IPS DF 6.9 (cell line): ENCODE data around the gene CACNA1C.

Experiments used
- DNase-seq: peaks from one replicate; pipeline ENCODE4 v3.0.0-alpha.2; 2013; ENCODE audit warnings: low read depth, low spot score
- H3K27ac ChIP-seq: one replicate; pipeline ENCODE4 v1.5.1; 2013; ENCODE audit warnings: low read length, control low read depth
- H3K27me3 ChIP-seq: 2 replicates; pipeline ENCODE4 v1.6.1; 2013; ENCODE audit warnings: mild to moderate bottlenecking, low read length; ENCODE audit not compliant: control insufficient read depth, insufficient read depth
- H3K36me3 ChIP-seq: 2 replicates; pipeline ENCODE4 v1.6.1; 2013; ENCODE audit warnings: low read length; ENCODE audit not compliant: control insufficient read depth, insufficient read depth
- H3K4me1 ChIP-seq: 2 replicates; pipeline ENCODE4 v1.6.1; 2013; ENCODE audit warnings: low read length; ENCODE audit not compliant: control insufficient read depth, insufficient read depth
- H3K4me3 ChIP-seq: 2 replicates; pipeline ENCODE4 v1.5.1; 2013; ENCODE audit warnings: mild to moderate bottlenecking, low read length
- H3K9me3 ChIP-seq: 2 replicates; pipeline ENCODE4 v1.6.1; 2013; ENCODE audit warnings: low read length, inconsistent platforms; ENCODE audit not compliant: control insufficient read depth, insufficient read depth
- WGBS: extraction: QIAGEN DNeasy Blood & Tissue Kit; methylation state at CpG from one replicate; pipeline ENCODE4 v1.1.7; 2013; ENCODE audit warnings: mixed read lengths, missing lambda C conversion rate; ENCODE audit not compliant: insufficient read length, insufficient coverage; 5-methylcytosine and 5-hydroxymethylcytosine counted together

CACNA1C gene

GRCh38 chr12:2493086-2493485 lies 440.3 kb downstream of the CACNA1C start:
- Histone ChIP-seq H3K36me3 (no peaks in the 10 kb centered on the region), H3K27me3 (no peaks in the 10 kb centered on the region), H3K4me3 (no peak overlapping the region), H3K9me3 (no peaks in the 10 kb centered on the region), H3K4me1 (no peaks in the 10 kb centered on the region), H3K27ac (no peak overlapping the region)
- DNase-seq = no peak
- no CpG with 5 or more reads among the region's 16 CpGs for WGBS

GRCh38 chr12:2494486-2495192 lies 441.9 kb downstream of the CACNA1C start:
- Histone ChIP-seq H3K4me1 (no peaks in the 10 kb centered on the region), H3K9me3 (no peaks in the 10 kb centered on the region), H3K27ac (no peak overlapping the region), H3K36me3 (no peaks in the 10 kb centered on the region), H3K4me3 (no peak overlapping the region), H3K27me3 (no peaks in the 10 kb centered on the region)
- no CpG with 5 or more reads among the region's 8 CpGs for WGBS
- DNase-seq = no peak

- WGBS = no CpG with 5 or more reads among the region's 6 CpGs
- Histone ChIP-seq H3K9me3 (no peaks in the 10 kb centered on the region), H3K27ac (no peak overlapping the region), H3K36me3 (no peaks in the 10 kb centered on the region), H3K27me3 (no peaks in the 10 kb centered on the region), H3K4me1 (no peaks in the 10 kb centered on the region), H3K4me3 (no peak overlapping the region)
- no peak for DNase-seq
Observed at GRCh38 chr12:2495417-2496112, 442.8 kb downstream of the CACNA1C start.

GRCh38 chr12:2498964-2499500 lies 446.2 kb downstream of the CACNA1C start:
- no peak for DNase-seq
- no peak overlapping the region for H3K27ac ChIP-seq
- H3K4me1 ChIP-seq = no peaks in the 10 kb centered on the region; the same call in 1 of the 2 replicates
- H3K36me3 ChIP-seq = no peaks in the 10 kb centered on the region
- H3K9me3 ChIP-seq = no peaks in the 10 kb centered on the region
- no peak overlapping the region for H3K4me3 ChIP-seq
- WGBS = no CpG with 5 or more reads among the region's 10 CpGs
- no peaks in the 10 kb centered on the region for H3K27me3 ChIP-seq

GRCh38 chr12:2501464-2502191 lies 448.8 kb downstream of the CACNA1C start:
- no peaks in the 10 kb centered on the region for H3K9me3 ChIP-seq
- no peaks in the 10 kb centered on the region; the same call in 1 of the 2 replicates for H3K4me1 ChIP-seq
- no peak overlapping the region for H3K4me3 ChIP-seq
- H3K36me3 ChIP-seq = no peaks in the 10 kb centered on the region
- no peaks in the 10 kb centered on the region for H3K27me3 ChIP-seq
- DNase-seq = no peak
- WGBS = no CpG with 5 or more reads among the region's 14 CpGs
- no peak overlapping the region for H3K27ac ChIP-seq

- Histone ChIP-seq H3K27me3 (no peaks in the 10 kb centered on the region), H3K9me3 (no peaks in the 10 kb centered on the region), H3K36me3 (no peaks in the 10 kb centered on the region), H3K27ac (no peak overlapping the region), H3K4me1 (no peaks in the 10 kb centered on the region; the same call in 1 of the 2 replicates), H3K4me3 (no peak overlapping the region)
- WGBS = no CpG with 5 or more reads among the region's 5 CpGs
- DNase-seq = no peak
Observed at GRCh38 chr12:2503036-2503435, 450.2 kb downstream of the CACNA1C start.

GRCh38 chr12:2503762-2504161 lies 451.0 kb downstream of the CACNA1C start:
- no peaks in the 10 kb centered on the region for H3K9me3 ChIP-seq
- DNase-seq = no peak
- H3K4me1 ChIP-seq = no peaks in the 10 kb centered on the region; the same call in 1 of the 2 replicates
- no peak overlapping the region for H3K4me3 ChIP-seq
- WGBS = no CpG with 5 or more reads among the region's 7 CpGs
- H3K27ac ChIP-seq = no peak overlapping the region
- H3K27me3 ChIP-seq = no peaks in the 10 kb centered on the region
- no peaks in the 10 kb centered on the region for H3K36me3 ChIP-seq

- Histone ChIP-seq H3K27ac (no peak overlapping the region), H3K27me3 (no peaks in the 10 kb centered on the region), H3K4me3 (no peak overlapping the region), H3K9me3 (no peaks in the 10 kb centered on the region), H3K36me3 (no peaks in the 10 kb centered on the region), H3K4me1 (no peaks in the 10 kb centered on the region; the same call in 1 of the 2 replicates)
- WGBS = no CpG with 5 or more reads among the region's 15 CpGs
- no peak for DNase-seq
Observed at GRCh38 chr12:2504577-2504976, 451.8 kb downstream of the CACNA1C start.

- no peaks in the 10 kb centered on the region for H3K27me3 ChIP-seq
- no CpG with 5 or more reads among the region's 7 CpGs for WGBS
- H3K9me3 ChIP-seq = no peaks in the 10 kb centered on the region
- no peak for DNase-seq
- no peaks in the 10 kb centered on the region for H3K36me3 ChIP-seq
- H3K4me3 ChIP-seq = no peak overlapping the region
- H3K4me1 ChIP-seq = no peaks in the 10 kb centered on the region
- no peak overlapping the region for H3K27ac ChIP-seq
Observed at GRCh38 chr12:2507814-2508213, 455.0 kb downstream of the CACNA1C start.

GRCh38 chr12:2509137-2509536 lies 456.4 kb downstream of the CACNA1C start:
- no peaks in the 10 kb centered on the region for H3K4me1 ChIP-seq
- no CpG with 5 or more reads among the region's 5 CpGs for WGBS
- DNase-seq = no peak
- no peak overlapping the region for H3K27ac ChIP-seq
- H3K4me3 ChIP-seq = no peak overlapping the region
- H3K27me3 ChIP-seq = no peaks in the 10 kb centered on the region
- H3K36me3 ChIP-seq = no peaks in the 10 kb centered on the region
- H3K9me3 ChIP-seq = no peaks in the 10 kb centered on the region
